ENCODE measurements around the gene PABPC3.

DNA sequence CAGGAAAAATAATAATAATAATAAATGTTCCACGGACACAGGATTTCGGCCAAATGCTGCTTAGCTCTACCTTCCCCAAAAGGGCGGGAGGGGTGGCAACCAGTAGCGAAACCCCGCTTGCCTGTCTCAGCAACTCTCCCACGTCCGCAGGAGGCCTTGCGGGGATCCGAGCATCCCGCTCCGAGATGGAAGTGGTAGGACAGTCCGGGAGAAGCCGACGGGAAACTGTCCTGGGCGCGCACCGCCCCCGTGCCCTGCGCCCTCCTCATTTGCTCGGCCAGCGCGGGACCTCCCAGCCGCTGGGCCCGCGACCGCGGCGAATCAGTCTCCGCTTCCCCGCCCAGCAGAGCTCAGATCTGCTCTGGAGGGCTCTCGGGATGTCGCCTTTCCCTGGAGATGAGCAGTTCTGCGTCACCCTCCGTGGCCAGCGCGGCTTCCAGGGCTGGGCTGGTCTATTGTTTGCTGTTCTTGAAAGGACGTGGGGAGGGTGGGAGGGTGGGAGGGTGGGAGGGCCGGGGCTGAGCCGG, 48.9 kb upstream of the PABPC3 start:
- TF ChIP-seq POLR2A (IDR thresholded peaks at IDR 0.05; ENCODE audit: low read length) (no peak), GATA1 (IDR thresholded peaks at IDR 0.05; ENCODE audit: low read depth, low read length) (no peak)
